ENCODE results near the gene ATP1A2.

DNA sequence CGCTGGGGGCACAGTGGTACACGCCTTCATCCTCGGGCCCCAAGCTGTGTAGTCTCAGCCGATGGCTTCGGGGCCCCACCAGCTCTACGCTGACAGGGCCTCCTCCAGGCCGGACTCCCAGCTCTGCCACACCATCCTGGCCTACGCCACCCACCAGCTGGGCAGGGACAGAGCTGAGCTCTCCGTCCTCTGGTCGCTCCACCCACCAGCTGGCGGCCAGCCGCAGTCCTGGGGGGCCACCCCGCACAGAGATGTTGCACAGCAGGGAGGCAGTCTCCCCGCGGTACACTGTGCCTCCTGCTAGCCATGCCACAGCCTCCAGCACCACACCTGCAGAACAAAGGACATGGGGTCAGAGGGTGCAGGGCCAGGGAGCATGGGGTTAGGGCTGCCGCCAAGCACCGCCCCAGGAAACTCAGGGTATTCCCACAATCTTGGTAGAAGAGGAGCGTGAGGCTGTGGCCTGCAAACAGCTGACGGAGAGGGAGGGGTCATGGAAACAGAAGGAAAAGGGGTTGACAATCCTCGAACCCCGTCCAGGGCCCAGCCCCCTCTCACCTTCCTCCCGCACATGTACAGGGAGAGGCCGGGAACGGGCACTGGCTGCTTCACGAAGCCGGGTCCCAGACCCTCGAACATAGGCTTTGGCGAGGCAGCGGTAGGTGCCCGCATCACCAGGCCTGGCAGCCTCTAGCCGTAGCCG lies 23.0 kb upstream of the ATP1A2 start:
- TF ChIP-seq CTCF (IDR thresholded peaks at IDR 0.05) (no peak), POLR2A (IDR thresholded peaks at IDR 0.05) (no peak)
